Neural cell (in vitro differentiated cells): ENCODE data around the gene HLA-A. TPM values are rescaled to one million over a fixed set of nuclear protein-coding genes. Genes with fewer than 3 reads are reported as not detected.

ENCODE experiments used
- H2AFZ ChIP-seq: fragments of 200-600, 300-800 bp; sonication (generic), shearing (Covaris generic); 2 replicates; pipeline ENCODE4 v1.6.0; 2014; ENCODE audit warnings: low read depth, mild to moderate bottlenecking, antibody characterized with exemption, low read length, moderate library complexity
- H3F3A ChIP-seq: fragments of 200-600 bp; shearing (Covaris generic); 2 replicates; pipeline ENCODE4 v1.6.1; 2016; ENCODE audit warnings: mild to moderate bottlenecking, moderate library complexity, mixed read lengths, antibody characterized with exemption, low read length; ENCODE audit not compliant: insufficient read depth, poor library complexity, severe bottlenecking
- H3K27ac ChIP-seq: fragments of 200-600, 300-800 bp; sonication (generic), shearing (Covaris generic); 2 replicates; pipeline ENCODE4 v1.5.1; 2014; ENCODE audit warnings: mild to moderate bottlenecking, low read length, moderate library complexity
- H3K27me3 ChIP-seq: fragments of 300-800, 200-600 bp; sonication (generic), shearing (Covaris generic); 2 replicates; pipeline ENCODE4 v1.6.0; 2014; ENCODE audit warnings: mild to moderate bottlenecking, low read depth, low read length, moderate library complexity; ENCODE audit not compliant: insufficient read depth
- H3K36me3 ChIP-seq: fragments of 300-800, 200-600 bp; sonication (generic), shearing (Covaris generic); 2 replicates; pipeline ENCODE4 v1.5.1; 2014; ENCODE audit warnings: mild to moderate bottlenecking, antibody characterized with exemption, low read length, moderate library complexity; ENCODE audit not compliant: insufficient read depth
- H3K4me2 ChIP-seq: fragments of 300-800, 200-600 bp; sonication (generic), shearing (Covaris generic); 2 replicates; pipeline ENCODE4 v1.6.0; 2014; ENCODE audit warnings: mild to moderate bottlenecking, low read length
- H3K4me3 ChIP-seq: fragments of 300-800, 200-600 bp; sonication (generic), shearing (Covaris generic); 2 replicates; pipeline ENCODE4 v1.5.1; 2014; ENCODE audit warnings: mild to moderate bottlenecking, low read length, moderate library complexity
- H3K79me2 ChIP-seq: fragments of 200-600 bp; shearing (Covaris generic); replicated peaks from 2 replicates; pipeline ENCODE4 v1.6.0; 2014; ENCODE audit warnings: mild to moderate bottlenecking, low read length, moderate library complexity; ENCODE audit not compliant: insufficient read depth
- H3K9ac ChIP-seq: fragments of 300-800, 200-600 bp; sonication (generic), shearing (Covaris generic); 2 replicates; pipeline ENCODE4 v1.6.1; 2016; ENCODE audit warnings: mild to moderate bottlenecking, low read length, mixed read lengths
- H3K9me2 ChIP-seq: fragments of 200-600 bp; shearing (Covaris generic); 2 replicates; pipeline ENCODE4 v1.6.1; 2016; ENCODE audit warnings: mild to moderate bottlenecking, low read length, mixed read lengths; ENCODE audit not compliant: insufficient read depth
- H3K9me3 ChIP-seq: fragments of 200-600, 300-800 bp; sonication (generic), shearing (Covaris generic); 2 replicates; pipeline ENCODE4 v1.6.1; 2016; ENCODE audit warnings: mild to moderate bottlenecking, mixed run types, low read length, moderate library complexity, mixed read lengths
- H4K20me1 ChIP-seq: fragments of 200-600 bp; shearing (Covaris generic); 2 replicates; pipeline ENCODE4 v1.6.1; 2016; ENCODE audit warnings: mild to moderate bottlenecking, mixed run types; ENCODE audit not compliant: insufficient read depth
- CTCF ChIP-seq: fragments of 450-650 bp; IDR thresholded peaks from 2 replicates; pipeline ENCODE4 v1.5.1; 2014; ENCODE audit warnings: antibody characterized with exemption, mild to moderate bottlenecking, moderate library complexity; ENCODE audit not compliant: poor library complexity, severe bottlenecking
- EP300 ChIP-seq: fragments of 450-650 bp; conservative IDR thresholded peaks from 2 replicates; pipeline ENCODE4 v1.6.1; 2014; ENCODE audit warnings: antibody characterized with exemption, mild to moderate bottlenecking, moderate library complexity; ENCODE audit not compliant: poor library complexity, severe bottlenecking
- EZH2 ChIP-seq: fragments of 200-600, 300-800 bp; shearing (Covaris generic), sonication (generic); IDR thresholded peaks from 2 replicates; pipeline ENCODE4 v1.6.1; 2014; ENCODE audit warnings: antibody characterized with exemption, low read length, borderline replicate concordance, mild to moderate bottlenecking; ENCODE audit not compliant: insufficient read depth, poor library complexity, severe bottlenecking
- MXI1 ChIP-seq: fragments of 450-650 bp; conservative IDR thresholded peaks from 2 replicates; pipeline ENCODE4 v1.6.1; 2014; ENCODE audit warnings: antibody characterized with exemption, mild to moderate bottlenecking; ENCODE audit not compliant: poor library complexity, severe bottlenecking
- POLR2AphosphoS5 ChIP-seq: IDR thresholded peaks from 2 replicates; pipeline ENCODE4 v1.6.1; 2012
- RAD21 ChIP-seq: fragments of 450-650 bp; conservative IDR thresholded peaks from 2 replicates; pipeline ENCODE4 v1.6.1; 2014; ENCODE audit warnings: antibody characterized with exemption, mild to moderate bottlenecking, moderate library complexity
- REST ChIP-seq: IDR thresholded peaks from 2 replicates; pipeline ENCODE4 v1.6.1; 2012; ENCODE audit warnings: borderline replicate concordance
- SMC3 ChIP-seq: fragments of 450-650 bp; conservative IDR thresholded peaks from 2 replicates; pipeline ENCODE4 v1.6.1; 2014; ENCODE audit warnings: antibody characterized with exemption, mild to moderate bottlenecking, moderate library complexity; ENCODE audit not compliant: poor library complexity
- TAF1 ChIP-seq: IDR thresholded peaks from 2 replicates; pipeline ENCODE4 v1.6.1; 2012; ENCODE audit warnings: low read depth
- polyA plus RNA-seq: library from polyadenylated mRNA; depleted of rRNA; stranded (reverse); fragments of >200 nt; gene quantifications from 2 replicates; pipeline ENCODE4 v1.2.3, GENCODE V29; 2014

The HLA-A gene
- polyA plus RNA-seq, 1 donor from 2014 or later: 47.6 TPM

GRCh38 chr6:29958046-29958445, 15.7 kb downstream of the HLA-A start:
- H3K9ac ChIP-seq: no peak overlapping the region
- TF ChIP-seq POLR2AphosphoS5 (no peak), TAF1 (no peak), MXI1 (no peak), CTCF (no peak), RAD21 (no peak), EZH2 (no peak), REST (no peak), EP300 (no peak), SMC3 (no peak)
- H4K20me1 ChIP-seq: no peaks in the 10 kb centered on the region
- no peaks in the 10 kb centered on the region for H3K79me2 ChIP-seq
- no peaks in the 10 kb centered on the region for H3K36me3 ChIP-seq
- no peaks in the 10 kb centered on the region for H3K27me3 ChIP-seq
- H3K27ac ChIP-seq: no peak overlapping the region
- H3K9me3 ChIP-seq: no peaks in the 10 kb centered on the region
- H3K4me3 ChIP-seq: no peak overlapping the region
- no peaks in the 10 kb centered on the region for H3K9me2 ChIP-seq
- H2AFZ ChIP-seq: no peak overlapping the region
- no peak overlapping the region for H3K4me2 ChIP-seq
- H3F3A ChIP-seq: no peaks in the 10 kb centered on the region

- Histone ChIP-seq H3K9ac (no peak overlapping the region), H4K20me1 (no peaks in the 10 kb centered on the region), H3K9me3 (no peaks in the 10 kb centered on the region), H3K79me2 (no peaks in the 10 kb centered on the region), H3F3A (no peaks in the 10 kb centered on the region), H2AFZ (no peak overlapping the region), H3K9me2 (no peaks in the 10 kb centered on the region), H3K36me3 (no peaks in the 10 kb centered on the region), H3K4me2 (no peak overlapping the region), H3K27ac (no peak overlapping the region), H3K27me3 (no peaks in the 10 kb centered on the region), H3K4me3 (no peak overlapping the region)
- no peak for TF ChIP-seq POLR2AphosphoS5
- no peak for TF ChIP-seq RAD21
- TF ChIP-seq EZH2: no peak
- no peak for TF ChIP-seq REST
- TF ChIP-seq CTCF: no peak
- TF ChIP-seq MXI1: no peak
- TF ChIP-seq TAF1: no peak
- no peak for TF ChIP-seq SMC3
- TF ChIP-seq EP300: no peak
Observed at GRCh38 chr6:29958921-29959320, 16.6 kb downstream of the HLA-A start.
